ENCODE data around the gene ATP4A. TPM values are rescaled to one million over a fixed set of nuclear protein-coding genes. Genes with fewer than 3 reads are reported as not detected.

ATP4A gene
- total RNA-seq, 4 donors from 2014 or later = 0.18 TPM; not detected in 3

DNA sequence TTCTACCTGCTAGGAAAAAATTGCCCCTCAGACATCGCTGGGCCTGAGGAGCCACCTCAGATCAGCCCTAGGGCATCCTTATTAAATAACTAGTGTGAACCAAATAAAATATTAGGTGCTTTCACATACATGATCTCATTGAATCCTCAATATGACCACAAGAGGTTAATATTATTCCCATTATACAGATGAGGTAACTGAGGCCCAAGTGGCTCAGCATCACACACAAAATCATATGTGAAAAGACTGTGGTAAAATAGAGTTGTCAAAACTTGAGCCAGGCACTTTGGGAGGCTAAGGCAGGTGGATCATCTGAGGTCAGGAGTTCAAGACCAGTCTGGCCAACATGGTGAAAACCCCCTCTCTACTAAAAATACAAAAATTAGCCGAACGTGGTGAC lies 47.1 kb downstream of the ATP4A start:
- Histone ChIP-seq H3K4me3 (no peak overlapping the region), H3K27ac (peak overlapping the region in 2 of 4 donors; percentile 4 to 35), H3K36me3 (no peaks in the 10 kb centered on the region), H3K27me3 (peaks cover 0 to 34% (median 0%) of the 10 kb centered on the region in 4 donors), H3K4me1 (peaks cover 0 to 24% (median 0%) of the 10 kb centered on the region in 3 donors), H3K9me3 (no peaks in the 10 kb centered on the region)
- intact Hi-C loops (cut with DNase I) = no loop called here
- WGBS, 2 donors = 63 to 78% methylated on average over 3 of the region's 3 CpGs
- DNase-seq = no peak
- TF ChIP-seq, protein P1, sequence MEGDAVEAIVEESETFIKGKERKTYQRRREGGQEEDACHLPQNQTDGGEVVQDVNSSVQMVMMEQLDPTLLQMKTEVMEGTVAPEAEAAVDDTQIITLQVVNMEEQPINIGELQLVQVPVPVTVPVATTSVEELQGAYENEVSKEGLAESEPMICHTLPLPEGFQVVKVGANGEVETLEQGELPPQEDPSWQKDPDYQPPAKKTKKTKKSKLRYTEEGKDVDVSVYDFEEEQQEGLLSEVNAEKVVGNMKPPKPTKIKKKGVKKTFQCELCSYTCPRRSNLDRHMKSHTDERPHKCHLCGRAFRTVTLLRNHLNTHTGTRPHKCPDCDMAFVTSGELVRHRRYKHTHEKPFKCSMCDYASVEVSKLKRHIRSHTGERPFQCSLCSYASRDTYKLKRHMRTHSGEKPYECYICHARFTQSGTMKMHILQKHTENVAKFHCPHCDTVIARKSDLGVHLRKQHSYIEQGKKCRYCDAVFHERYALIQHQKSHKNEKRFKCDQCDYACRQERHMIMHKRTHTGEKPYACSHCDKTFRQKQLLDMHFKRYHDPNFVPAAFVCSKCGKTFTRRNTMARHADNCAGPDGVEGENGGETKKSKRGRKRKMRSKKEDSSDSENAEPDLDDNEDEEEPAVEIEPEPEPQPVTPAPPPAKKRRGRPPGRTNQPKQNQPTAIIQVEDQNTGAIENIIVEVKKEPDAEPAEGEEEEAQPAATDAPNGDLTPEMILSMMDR (IDR thresholded peaks at IDR 0.05) = no peak
- no peak for TF ChIP-seq POLR2A (IDR thresholded peaks at IDR 0.05)

DNA sequence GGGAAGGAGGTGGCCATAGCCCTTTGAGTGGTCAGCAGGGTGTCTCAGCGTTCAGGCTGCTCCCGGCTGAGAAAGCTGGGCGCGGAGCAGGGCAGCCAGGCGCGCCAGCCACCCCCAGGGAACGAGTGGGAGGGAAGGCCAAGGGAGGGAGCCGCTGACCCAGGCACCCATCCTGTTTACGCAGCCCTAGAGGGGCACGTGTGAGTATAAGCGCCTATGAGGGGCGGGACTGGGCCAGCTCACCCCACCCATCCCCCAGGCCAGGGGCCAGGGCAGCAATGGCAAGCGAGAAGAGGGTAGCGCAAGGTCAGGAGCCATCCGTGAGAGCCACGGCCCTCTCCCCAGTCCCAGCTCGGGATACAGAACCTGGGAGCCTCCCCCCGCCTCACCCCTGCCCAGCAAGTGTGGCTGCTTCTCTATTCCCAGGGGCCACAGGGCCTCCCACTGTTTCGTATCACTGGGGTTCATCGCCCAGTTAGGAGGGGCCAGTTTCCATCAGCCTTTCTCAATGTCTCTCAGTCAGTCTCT lies 49.1 kb downstream of the ATP4A start:
- H3K4me1 ChIP-seq = peaks cover 5 to 39% (median 10%) of the 10 kb centered on the region in 3 donors
- TF ChIP-seq, protein P1 (IDR thresholded peaks at IDR 0.05) = no peak
- TF ChIP-seq POLR2A (IDR thresholded peaks at IDR 0.05) = no peak
- intact Hi-C loops (cut with DNase I) = no loop called here
- no peak for DNase-seq
- WGBS, 2 donors = 29% methylated on average over 6 to 8 of the region's 20 CpGs
- peak overlapping the region; percentile 59 to 76 (median 70) for H3K27ac ChIP-seq
- H3K4me3 ChIP-seq = no peak overlapping the region
- no peaks in the 10 kb centered on the region for H3K9me3 ChIP-seq
- H3K36me3 ChIP-seq = no peaks in the 10 kb centered on the region
- H3K27me3 ChIP-seq = peaks cover 0 to 53% (median 0%) of the 10 kb centered on the region in 4 donors

DNA sequence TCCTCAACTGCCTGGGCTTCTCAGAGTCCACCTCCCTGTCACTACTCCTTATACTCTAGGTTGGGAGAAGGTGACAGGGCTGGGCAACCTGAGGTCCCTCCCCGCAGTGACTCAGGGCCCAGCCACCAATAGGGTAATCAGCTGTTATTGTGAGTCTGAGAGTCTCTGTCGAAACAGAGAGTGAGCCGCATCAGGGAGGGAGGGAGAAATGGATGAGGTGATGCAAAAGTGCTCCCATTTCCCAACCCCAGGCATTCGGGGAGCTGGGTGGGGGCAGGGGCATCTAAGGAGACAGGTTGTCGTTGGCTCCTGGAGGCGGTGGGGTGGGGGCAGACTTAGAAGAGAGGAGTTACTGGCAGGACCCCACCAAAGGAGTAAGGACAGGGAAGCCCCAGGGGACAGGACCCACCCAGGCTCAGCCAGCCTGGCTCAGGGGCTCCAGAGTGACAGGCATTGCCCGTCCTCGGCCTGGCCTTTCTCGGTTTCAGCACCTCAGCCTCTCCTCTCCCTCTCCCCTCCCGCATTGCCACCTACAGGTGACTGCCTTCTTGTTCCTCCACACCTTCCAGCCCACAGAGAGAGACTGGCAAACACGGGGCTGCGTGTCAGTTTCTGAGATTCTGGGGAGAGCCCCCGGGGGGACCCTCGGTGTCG lies 49.7 kb downstream of the ATP4A start, which contains the start of gene DMKN:
DMKN (minus strand) TSS at position 22 of the 654 bp plus-strand sequence. CDS start 174 bp downstream, outside the sequence.
- 0% methylated on average over 5 of the region's 15 CpGs; no CpG with 5 or more reads in 1 of the 2 donors for WGBS, 2 donors
- peak within 1 kb of the TSS; percentile 59 to 76 (median 70) for H3K27ac ChIP-seq

DNA sequence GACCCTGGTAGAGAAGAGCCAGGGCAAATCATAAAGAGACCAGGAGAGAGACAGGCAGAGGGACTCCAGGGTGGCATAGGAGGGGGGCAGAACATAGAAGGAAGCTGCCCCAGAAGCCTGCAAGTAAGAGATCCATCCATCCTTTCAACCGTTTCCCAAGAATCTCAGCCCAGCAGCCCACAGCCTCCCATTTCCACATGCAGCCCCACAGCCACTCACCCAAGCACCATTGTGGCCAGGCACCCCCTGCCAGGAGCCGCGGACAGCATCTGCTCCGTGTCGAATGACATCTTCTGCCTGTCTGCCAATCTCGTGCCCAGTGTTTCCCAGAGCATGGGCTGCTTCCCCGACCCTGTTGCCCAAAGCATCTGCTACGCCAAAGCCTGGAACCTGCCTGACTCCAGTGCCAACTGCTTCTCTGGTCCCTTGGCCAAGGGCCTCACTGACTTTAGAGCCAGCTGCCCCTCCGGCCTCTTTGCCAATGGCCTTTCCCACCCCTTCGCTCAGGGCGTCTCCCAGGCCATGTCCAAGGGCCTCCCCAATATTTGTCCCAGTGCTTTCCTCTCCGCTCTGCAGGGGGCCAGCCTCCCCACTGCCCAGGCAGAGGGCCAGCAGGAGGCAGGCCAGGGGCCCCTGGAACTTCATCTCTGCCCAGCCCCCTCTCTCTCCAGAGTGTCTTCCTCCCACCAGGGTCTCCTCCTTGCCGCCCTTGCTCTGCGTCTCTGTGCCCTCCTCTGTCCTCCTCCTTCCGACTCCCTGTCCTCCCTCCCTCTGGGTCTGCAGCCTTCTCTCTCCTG lies 50.4 kb downstream of the ATP4A start:
- H3K27me3 ChIP-seq = peaks cover 0 to 59% (median 0%) of the 10 kb centered on the region in 4 donors
- DNase-seq = no peak
- peak overlapping the region in 1 of 4 donors; percentile 19 for H3K4me3 ChIP-seq
- no peaks in the 10 kb centered on the region for H3K9me3 ChIP-seq
- TF ChIP-seq, protein P1 (IDR thresholded peaks at IDR 0.05) = no peak
- no peak for TF ChIP-seq POLR2A (IDR thresholded peaks at IDR 0.05)
- WGBS, 2 donors = 65 to 86% methylated on average over 10 to 12 of the region's 15 CpGs
- H3K4me1 ChIP-seq = peaks cover 5 to 36% (median 13%) of the 10 kb centered on the region in 3 donors
- H3K27ac ChIP-seq = peak overlapping the region in 2 of 4 donors; percentile 13 to 65
- no peaks in the 10 kb centered on the region for H3K36me3 ChIP-seq
- intact Hi-C loops (cut with DNase I) = no loop called here

More for the DNA sequence above, 49.7 kb downstream of the ATP4A start, which contains the start of gene DMKN:
- peak within 1 kb of the TSS in 1 of 4 donors; percentile 19 for H3K4me3 ChIP-seq
- H3K4me1 ChIP-seq = peaks cover 5 to 39% (median 13%) of the 10 kb centered on the region in 3 donors
- peaks cover 0 to 56% (median 0%) of the 10 kb centered on the region in 4 donors for H3K27me3 ChIP-seq
- no peak for DNase-seq
- intact Hi-C loops (cut with DNase I) = no loop called here
- H3K36me3 ChIP-seq = no peaks in the 10 kb centered on the region
- H3K9me3 ChIP-seq = no peaks in the 10 kb centered on the region
- TF ChIP-seq, protein P1 (IDR thresholded peaks at IDR 0.05) = peak in 2 of 6 experiments; percentile 4 to 14
- peak in 2 of 4 donors; percentile 12 to 37 for TF ChIP-seq POLR2A (IDR thresholded peaks at IDR 0.05)
